HG02571 (cell line): ENCODE data around the gene TBC1D7.
A peak's percentile ranks its signal among the peaks of the same experiment; 100 is the strongest.
"Not testable (repeated sequence)": the region's sequence is repeated elsewhere in the genome, so short reads cannot be mapped to it uniquely, and the experiment has no call there.

Experiments used
- ATAC-seq: cut with Tn5 transposase; IDR thresholded peaks from one replicate; pipeline ENCODE4 v1.9.1; 2021; ENCODE audit warnings: mild to moderate bottlenecking, moderate library complexity; ENCODE audit not compliant: unreplicated experiment

Gene TBC1D7

DNA sequence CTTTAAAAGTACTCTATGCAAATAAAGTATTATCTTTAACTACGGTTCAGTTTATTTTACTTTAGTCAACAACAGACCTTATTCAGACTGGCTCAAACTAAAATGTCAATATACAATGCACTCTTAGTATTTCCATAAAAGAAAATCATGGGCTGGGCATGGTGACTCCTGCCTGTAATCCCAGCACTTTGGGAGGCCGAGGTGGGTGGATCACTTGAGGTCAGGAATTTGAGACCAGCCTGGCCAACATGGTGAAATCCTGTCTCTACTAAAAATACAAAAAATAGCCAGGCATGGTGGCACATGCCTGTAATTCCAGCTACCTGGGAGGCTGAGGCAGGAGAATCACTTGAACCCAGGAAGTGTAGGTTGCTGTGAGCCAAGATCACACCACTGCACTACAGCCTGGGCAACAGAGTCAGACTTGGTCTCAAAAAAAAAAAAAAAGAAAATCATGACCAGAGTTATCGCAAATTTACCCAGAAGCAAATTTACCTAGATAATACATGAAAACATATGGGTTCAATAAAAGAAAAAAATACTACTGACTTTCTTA is 2.2 kb downstream of the TBC1D7 start:
- not testable (repeated sequence) for ATAC-seq

DNA sequence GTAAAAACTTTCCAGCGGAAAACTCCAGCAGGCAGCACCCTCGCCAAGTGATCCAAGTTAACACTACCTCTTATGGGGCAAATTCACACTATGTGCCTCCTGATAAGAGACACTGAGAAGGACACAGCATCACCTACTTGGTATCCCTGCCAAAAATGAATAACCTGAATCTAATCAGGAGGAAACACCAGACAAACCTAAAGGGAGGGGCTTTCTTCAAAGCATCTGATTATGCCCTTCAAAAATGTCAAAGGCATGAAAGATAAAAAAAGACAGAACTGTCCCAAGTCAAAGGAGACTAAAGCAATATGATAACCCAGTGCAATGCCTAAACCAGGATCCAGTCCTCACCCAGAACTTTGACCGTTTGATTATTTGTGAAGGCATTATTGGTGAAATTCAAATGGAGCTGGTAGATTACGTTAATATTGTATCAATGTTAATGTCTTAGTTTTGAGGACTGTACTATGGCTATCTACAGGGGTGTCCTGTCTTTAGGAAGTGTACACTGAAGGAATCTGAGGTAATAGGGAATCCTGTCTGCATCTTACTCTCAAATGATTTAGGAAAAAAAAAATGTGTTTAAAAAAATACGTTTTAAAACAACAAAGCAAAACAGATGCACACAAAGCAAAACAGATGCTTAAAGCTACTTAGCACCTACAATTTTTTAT is 8.3 kb downstream of the TBC1D7 start:
- ATAC-seq: no peak

DNA sequence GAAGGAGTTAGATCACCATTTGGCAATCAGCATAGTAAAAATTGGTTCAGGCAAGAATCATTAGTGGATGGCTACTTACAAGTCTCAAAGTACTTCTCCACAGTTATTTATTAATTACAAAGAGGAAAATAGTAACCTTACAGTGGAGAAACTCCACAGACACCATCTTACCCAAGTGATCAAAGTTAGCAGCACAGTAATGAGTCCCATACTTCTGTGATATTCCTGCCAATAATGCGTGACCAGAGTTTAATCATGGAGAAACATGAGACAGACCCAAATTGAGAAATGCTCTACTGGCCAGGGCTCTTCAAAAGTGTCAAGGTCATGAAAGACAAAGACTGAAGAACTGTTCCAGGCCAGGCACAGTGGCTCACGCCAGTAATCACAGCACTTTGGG is 9.5 kb downstream of the TBC1D7 start:
- ATAC-seq: no peak

DNA sequence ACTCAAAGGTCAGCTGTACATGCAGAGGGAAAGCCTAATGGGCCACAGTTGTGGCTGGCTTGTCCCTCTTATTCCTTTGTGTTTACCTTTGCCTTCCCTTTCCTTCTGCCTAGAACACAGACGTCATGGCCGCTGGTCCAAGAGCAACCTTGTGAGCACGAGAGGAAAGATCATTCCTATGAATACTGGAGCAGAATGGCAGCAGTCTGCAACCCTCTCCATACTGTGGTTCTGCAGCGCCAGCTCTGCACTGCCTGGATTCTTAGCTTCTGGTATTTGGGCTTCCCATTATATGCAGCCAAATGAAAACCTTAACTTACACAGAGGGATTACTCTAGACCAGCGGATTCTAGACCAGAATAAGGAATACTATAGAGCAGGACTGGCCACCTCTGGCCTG is 12.4 kb downstream of the TBC1D7 start:
- no peak for ATAC-seq

DNA sequence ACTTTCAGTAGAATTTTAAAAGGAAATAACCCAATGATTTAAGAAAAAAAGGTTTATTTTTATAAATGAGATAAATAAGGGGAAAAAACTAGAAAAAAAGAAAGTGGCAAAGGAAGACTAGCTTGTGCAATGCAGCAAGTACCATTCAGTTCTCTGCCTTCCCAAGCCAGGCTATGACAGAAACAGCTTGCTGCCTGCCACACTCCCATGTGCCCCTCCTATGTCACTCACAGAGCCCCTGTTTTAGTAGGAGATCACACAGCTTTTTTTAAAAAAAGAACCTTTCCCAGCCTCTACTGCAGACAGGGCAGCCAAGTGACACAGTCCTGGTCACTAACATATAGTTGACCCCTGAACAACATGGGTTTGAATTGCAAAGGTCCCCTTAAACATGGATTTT is 13.5 kb downstream of the TBC1D7 start:
- no peak for ATAC-seq

DNA sequence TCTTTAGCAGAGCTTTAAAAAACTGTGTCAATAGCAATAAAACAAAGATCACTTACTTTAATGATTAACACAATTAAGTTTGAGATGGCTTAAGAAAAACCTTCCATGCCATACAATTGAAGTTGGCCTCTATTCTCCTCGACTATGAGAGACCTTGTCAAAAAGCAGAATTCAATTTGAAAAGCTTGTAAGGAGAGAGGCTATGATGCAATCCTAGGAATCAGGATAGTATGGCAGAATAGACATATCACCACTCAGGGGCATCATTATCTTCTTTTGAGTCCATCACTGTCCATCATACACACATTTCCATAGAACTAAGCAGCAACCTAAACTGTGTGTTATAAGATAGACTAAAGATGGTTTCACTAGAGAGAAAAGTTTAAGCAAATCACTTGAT is 17.2 kb downstream of the TBC1D7 start:
- ATAC-seq: no peak

DNA sequence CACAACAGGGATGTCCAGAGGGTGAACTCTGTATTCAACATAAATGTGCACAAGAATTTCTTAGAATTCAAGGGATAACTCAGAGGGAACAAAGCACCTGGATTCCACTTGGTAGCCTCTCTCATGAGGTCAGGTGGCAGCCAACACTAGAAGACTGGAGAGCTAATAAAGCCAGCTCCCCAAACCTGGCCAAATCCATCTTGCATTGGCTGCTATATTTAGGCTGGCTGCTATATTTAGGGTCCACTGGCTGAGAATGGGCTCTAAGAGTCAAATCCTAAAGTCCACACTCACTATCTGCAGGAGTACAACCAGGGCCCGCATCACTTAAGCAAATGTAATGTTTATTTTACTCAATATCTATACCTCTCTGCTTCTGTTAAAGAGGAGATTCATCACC is 20.0 kb downstream of the TBC1D7 start:
- no peak for ATAC-seq

DNA sequence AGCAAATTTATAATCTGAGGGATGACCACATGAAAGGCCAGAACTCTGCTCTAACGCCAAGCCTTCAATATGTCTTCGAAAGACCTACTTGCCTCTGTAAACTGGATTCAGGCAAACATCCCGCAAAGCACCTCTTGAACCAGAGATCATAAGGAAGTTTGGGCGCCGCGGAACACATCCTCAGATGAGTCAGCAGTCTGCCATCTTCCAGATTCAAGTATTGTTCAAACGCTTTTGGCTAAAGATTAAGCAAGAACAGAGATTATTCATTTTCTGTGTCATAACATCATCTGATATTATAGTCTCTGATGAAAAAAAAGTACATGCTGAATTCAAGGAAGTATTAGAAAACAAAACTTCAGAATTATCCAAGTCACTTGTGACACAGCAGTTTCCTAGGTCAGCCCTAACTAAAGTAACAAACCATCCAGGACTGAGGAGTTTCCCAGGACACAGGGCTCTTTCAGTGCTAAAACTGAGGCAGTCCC is 20.8 kb downstream of the TBC1D7 start:
- no peak for ATAC-seq

DNA sequence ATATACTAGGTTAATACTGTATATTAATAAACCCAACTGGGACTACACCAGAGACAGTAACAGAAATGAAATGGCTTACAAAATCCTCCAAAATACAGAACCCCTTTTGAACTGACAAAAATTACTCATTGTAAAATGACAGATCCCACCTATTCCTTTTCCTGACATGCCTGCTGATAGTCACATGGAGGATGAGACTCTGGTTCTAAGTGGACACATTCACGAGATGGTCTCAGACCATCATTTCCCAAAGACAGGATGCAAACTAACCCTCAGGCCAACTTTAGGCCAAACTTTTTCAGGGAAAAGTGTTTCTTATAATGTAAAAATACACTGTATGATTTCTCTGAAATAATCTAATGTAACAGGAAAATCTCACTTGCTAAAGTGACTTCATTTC is 22.5 kb downstream of the TBC1D7 start:
- no peak for ATAC-seq

DNA sequence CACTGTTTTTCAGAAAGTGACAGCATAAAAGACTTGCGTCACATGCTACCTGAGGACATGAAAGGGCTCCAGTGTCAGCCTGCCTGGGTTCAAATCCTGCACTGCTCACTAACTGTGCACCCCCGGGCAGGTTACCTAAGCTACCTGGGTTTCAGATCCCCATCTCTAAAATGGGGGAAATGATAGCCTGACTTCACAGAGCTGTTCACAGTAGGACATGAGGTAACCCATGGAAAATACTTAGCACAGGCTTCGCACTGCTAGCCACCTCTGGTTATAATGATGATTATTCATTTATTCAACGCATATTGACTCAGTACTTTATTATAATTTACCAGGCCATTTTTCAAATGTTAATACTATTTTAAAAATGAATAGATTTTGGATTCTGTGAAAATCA is 23.0 kb downstream of the TBC1D7 start:
- no peak for ATAC-seq

DNA sequence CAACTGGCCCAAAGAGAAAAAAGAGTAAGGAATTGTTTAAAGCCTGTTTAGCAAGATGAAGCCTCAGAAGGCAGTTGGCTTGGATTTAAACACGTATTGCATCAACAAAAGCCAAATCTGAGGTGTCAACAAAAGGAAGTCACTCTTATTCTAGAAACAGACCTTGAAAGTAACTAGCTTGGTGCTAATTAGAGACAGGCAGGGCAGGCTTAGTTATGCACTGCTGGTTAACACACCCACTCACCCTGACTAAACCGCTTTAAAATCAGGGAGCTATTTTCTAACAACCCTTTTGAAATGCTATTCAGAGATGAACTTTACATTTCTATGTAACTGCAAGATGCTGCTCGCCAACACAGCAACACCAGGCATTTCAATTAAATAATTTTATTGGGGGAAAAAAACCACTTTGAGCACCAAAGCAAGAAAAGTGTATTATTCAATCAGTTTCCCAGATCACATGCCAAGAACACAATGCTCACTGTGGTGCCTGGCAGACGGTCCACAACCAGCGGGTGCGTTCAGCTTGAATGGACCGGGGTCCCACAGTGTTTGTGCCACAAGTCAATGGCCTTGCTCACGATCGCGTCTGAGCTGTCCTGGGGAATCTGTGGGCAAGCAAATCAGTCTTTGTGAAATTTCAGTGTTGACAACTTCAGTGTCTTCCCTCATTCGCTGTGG is 23.6 kb downstream of the TBC1D7 start:
- peak; percentile 45 for ATAC-seq

DNA sequence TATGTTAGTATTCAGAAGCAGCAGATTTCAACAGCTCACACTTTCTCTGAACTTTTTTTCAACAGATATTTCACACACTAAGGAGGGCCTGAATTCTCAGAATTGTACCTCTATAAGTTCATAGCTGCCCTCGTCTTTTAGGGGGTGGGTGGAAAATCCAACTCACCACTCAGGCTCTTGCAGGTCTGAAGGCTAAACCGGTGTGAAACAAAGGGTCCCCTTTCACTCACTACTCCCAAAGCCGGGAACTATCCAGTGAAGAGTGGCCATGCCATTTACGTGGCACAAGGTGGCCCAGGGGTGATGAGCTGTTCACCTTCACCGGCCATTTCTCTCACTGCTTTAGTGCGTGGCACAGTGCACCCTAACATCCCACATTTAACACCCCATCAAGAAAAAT is 24.2 kb downstream of the TBC1D7 start:
- no peak for ATAC-seq

DNA sequence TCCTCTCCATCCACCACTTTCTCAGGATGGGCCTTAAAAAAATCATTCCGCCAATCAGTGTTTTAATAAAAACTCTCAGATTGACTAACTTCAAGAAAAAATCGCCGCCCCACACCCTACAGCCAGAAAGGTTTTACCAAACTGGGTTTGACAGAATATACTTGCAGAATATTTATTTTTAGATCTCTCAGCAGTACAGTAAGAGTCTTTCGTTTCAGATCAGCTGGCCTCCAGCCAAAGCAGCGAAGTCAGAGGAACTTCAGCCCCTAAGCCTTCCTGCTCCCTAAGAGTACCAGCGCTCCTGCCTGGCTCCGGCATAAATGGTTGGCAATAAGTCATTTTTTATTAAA is 24.7 kb downstream of the TBC1D7 start:
- ATAC-seq: peak; percentile 41

DNA sequence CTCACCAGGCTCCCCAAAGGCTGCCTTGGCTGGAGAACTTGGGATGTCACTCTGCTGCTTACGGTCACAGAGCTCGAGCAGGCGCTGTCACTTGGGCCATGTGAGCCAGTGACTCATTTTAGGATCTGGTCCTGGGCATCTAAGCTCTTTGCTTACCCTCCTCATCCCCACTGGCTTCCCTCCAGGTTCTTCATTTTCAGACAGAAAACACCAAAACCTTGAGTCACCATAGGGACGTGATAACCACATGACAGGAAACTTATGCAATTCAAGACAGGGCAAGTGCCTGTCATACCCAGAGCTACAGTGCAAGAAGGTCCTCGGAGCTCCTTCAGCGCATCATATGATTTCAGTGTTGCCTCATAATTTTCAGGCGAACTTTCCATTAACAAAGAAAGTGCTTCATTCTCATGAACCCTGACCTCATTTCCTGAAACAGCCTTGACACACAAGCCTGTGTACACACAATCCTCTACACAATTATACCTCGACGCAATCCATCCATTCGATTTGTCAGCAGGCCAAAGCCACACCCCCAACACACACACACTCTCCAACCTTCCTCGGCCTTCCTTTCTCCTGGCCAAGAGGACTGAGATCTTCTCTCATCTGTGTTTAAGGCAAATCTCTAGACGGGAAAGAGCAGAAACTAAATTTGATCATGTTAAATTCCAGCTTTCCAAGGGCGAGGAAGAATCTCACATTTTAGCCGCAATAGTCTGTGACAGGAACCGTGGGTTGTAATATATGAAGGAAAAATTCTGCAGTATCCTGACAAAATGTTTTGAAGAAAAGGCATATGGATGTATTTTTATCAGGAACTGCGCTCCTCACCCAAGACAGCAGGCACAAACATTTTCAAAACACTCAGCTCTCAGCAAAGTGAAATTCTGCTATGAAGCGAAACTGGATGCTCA is 25.3 kb downstream of the TBC1D7 start:
- peak; percentile 60 for ATAC-seq

DNA sequence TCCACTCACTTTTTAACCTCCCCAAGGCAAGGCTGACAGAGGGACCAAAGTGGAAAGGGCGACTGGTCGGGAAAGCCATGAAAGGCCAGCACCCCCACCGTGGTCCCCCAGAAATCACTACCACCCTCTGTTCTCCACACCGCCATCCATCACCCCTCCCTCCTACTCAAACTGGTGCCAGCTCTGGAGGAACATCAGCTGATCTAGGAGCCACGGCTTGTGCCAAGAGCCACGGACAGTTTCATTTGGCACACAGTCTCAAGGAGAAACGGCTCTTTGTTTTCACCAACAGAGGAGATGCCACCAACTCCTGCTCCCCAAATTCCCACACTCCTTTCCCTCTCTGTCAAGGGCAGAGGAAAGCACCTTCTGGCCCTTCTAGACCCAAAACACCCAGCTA is 26.0 kb downstream of the TBC1D7 start:
- no peak for ATAC-seq

DNA sequence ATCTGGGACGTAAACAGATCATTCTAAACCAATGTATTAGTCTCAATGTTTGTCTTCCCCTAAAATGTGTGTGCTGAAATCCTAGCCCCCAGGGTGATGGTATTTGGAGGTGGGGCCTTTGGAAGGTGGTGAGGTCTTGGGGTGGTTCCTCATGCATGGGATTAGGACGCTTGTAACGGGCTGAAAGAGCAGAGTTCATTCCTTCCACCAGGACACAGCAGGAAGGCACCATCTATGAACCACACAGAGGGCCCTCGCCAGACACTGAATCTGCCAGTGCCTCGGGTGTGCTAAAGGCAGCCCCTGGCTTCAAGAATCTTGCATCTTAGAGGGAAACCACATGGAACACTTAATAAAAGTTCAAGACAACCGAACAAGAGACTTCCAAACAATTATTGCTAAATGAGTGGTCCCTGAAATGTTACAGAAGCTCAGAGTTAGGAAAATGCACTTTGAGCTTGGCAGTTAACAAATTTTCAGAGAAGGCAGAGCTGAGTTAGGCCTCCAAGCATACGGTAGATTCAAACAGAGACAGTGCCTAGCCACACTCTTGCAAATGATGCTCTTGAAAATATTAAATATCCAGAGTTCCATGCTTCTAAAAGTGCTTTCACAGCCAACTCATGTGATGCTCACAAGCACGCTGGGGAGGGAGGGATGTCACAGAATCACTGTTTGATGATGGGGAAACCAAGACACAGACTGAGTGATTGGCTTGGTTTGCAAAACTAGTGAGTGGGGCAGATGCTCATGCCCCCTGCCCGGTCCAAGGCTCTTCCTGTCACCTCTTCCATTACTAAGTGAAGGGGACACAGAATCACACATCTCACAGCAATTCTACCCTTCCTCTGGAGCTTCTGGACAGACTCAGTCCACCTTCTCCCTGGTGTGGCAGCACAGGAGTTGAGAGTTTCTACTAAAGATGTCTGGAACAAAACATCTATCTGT is 27.4 kb downstream of the TBC1D7 start:
- ATAC-seq: no peak

DNA sequence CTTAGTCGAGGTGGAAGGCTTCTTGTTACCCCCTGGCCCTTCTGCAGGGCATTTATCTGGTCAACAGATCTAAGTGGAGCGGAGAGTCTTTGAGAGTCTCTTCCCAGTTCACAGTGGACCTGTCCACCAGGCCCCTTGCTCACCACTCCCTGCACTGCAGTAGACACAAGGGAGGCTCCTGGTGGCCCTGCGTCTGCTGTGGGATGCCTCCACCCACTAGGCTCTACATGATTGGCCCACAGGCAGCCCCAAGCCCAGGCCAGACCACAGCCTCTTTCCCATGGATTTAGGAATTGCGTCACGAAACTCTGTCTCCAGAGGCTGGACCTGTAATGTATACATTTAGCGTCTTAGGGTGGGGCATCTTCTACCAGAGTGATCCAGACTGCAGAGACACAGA is 28.4 kb downstream of the TBC1D7 start:
- ATAC-seq: no peak

DNA sequence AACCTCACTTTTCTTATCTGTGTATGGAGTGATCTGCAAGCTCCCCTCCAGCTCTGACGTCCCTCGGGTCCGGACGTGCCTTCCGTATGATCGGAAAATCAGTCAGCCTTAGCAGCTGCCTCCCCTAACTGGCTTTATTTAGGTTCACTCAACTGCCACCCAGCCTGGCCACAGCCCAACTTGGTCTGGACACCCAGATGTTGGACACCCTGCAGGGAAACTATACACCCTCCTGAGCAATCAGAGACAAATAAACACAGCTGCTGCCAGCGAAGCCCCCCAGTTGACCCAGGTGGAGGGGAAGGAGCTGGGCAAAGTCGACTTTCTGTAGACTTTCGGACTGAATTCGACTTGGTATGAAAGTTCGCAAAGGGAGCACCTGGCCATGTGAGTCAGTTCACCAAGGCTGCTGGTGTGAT is 28.9 kb downstream of the TBC1D7 start:
- no peak for ATAC-seq

DNA sequence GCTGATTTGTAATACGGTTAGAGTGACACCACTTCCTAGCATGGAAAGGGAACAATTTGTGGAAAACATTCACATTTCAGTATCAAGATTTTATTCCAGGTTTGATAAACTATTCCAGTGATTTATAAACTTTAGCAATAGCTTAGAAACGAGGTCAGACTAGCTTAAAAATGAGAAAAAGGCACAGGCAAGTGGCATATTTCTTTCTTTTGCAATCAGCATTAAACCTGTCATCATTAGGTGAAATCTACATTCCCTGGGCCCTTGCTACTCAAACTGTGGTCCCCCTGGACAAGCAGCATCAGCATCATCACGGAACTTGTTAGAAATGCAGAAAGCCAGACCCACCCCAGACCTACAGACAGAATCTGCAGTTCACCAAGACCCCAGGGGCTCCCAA is 29.9 kb downstream of the TBC1D7 start:
- ATAC-seq: no peak

DNA sequence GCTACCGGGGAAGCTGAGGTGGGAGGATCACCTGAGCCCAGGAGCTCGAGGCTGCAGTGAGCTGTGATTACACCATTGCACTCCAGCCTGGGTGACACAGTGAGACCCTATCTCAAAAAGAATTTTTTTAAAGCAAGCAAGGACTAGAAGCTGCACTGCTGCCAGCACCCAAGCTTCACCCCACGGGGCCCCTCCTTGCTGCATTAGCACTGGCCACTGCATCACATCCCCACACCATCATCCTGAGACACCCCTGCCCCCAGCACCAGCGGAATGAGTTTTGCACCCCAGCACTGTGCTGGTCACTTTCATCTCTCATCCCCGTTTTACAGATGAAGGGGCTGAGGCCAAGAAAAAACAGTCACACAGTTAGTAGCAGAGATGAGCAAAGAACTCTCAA is 30.9 kb downstream of the TBC1D7 start:
- no peak for ATAC-seq
